ENCODE data around the gene PROC.

The PROC gene

DNA sequence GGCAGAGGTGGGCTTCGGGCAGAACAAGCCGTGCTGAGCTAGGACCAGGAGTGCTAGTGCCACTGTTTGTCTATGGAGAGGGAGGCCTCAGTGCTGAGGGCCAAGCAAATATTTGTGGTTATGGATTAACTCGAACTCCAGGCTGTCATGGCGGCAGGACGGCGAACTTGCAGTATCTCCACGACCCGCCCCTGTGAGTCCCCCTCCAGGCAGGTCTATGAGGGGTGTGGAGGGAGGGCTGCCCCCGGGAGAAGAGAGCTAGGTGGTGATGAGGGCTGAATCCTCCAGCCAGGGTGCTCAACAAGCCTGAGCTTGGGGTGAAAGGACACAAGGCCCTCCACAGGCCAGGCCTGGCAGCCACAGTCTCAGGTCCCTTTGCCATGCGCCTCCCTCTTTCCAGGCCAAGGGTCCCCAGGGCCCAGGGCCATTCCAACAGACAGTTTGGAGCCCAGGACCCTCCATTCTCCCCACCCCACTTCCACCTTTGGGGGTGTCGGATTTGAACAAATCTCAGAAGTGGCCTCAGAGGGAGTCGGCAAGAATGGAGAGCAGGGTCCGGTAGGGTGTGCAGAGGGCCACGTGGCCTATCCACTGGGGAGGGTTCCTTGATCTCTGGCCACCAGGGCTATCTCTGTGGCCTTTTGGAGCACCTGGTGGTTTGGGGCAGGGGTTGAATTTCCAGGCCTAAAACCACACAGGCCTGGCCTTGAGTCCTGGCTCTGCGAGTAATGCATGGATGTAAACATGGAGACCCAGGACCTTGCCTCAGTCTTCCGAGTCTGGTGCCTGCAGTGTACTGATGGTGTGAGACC lies at the start of gene PROC:
Gene PROC (plus strand): TSS at position 128 of the 812 bp plus-strand sequence. CDS start 1,516 bp downstream, outside the sequence.
- DNase-seq: no peak

DNA sequence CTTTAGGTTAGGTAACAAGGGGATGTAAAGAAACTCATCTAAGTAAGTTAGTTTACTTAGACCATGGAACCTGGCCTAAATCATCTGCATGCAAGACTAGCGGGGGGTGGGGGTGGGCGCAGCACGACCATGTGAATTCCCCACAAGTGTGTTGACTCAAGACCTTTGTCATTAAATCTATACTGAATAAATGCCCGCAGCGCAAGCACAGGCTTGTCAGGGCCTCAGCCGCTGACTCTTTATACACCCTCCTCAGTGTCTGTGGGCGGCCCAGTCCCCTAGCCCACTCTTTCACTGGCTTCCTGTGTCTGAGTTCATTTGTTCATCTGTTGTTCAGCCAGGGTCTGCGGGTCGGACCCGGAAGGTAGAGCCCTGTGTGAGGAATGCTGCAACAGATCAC lies 48.2 kb upstream of the PROC start:
- no peak for DNase-seq

DNA sequence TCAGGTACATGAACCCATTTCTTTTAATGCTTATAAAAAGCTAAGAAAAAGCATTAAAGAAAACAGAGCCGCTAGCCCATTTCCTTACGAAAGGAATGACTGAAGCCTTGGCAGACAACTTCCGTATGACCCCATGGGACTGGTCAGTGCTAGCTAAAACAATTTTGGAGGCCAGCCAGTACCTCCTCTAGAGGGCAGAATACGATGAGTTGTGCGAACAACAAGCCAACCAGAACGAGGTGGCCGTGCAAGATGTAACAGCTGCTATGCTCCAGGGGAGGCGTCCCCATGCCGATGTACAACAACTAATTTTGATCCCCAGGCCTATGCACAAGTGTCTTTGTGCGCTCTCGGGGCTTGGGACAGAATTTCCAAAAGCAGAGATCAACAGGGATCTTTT lies 47.2 kb upstream of the PROC start:
- DNase-seq: no peak

DNA sequence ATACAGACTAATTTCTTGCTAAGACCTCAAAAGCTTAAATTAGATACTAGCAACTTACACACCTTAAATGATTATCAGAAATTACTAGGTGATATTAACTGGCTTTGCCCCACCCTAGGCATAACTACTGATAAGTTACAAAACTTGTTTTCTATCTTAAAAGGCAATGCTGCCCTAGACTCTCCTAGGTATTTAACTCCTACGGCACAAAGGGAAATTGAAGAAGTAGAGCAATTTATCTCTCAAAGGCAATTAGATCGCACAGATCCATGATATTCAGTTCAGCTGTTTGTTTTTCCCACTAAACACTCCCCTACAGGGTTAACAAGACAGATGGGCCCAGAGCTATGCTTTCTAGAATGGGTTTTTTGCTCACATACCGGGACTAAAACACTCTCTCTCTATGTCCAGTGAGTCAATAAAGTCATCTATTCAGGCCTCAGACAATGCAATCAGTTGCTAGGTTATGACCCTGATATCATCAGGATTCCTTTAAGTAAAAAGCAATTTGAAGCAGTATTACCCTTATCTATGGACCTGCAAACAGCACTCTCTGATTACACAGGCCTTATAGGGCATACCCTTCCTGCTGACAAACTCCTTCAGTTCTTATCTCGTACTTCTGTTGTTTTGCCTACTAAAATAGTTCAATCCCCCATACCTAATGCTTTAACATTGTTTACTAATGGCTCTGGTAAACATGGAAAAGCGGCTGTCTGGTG lies 44.7 kb upstream of the PROC start:
- no peak for DNase-seq

DNA sequence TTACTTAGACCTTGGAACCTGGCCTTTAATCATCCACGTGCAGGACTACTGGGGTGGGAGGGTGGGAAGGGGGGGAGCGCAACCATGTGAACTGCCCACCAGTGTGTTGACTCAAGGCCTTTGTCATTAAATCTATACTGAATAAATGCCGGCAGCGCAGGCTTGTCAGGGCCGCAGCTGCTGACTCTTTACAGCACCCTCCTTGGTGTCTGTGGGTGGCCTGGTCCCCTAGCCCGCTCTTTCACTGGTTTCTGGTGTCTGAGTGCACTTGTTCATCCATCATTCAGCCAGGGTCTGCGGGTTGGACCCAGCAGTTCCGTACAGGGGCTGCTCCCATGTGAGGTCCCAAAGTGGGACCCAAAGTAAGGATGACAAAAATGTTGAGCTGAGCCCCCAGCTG lies 42.0 kb upstream of the PROC start:
- DNase-seq: no peak

DNA sequence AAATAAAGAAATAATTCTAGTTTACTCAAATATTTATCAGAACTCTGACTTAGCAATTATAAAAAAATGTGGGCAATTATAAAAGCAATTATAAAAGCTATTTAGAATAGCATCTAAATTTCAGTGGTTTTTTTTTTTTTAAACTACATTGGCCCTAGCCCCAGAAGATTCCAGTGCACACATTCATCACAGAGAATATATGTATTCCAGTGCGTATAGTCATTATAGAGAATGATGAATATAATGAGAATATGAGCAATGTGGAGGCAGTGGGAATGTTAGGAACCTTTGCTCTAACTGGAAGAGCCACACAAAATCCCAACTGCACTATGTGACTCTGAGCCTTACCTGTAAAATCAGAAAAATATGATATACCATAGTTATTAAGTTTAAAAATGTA lies 41.0 kb upstream of the PROC start:
- no peak for DNase-seq

DNA sequence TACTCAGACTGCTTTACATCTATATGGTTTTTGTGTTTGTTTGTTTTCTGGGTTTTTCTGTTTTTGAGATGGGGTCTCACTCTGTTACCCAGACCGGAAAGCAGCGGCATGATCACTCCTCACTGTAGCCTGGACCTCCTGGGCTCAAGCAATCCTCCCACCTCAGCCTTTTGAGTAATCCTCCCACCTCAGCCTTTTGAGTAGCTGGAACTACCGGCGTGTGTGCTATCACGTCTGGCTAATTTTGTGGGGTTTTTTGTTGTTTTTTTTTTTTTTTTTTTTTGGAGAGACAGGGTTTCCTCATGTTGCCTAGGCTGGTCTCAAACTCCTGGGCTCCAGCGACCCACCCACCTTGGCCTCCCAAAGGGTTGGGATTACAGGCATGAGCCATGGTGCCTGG lies 39.5 kb upstream of the PROC start:
- DNase-seq: no peak

DNA sequence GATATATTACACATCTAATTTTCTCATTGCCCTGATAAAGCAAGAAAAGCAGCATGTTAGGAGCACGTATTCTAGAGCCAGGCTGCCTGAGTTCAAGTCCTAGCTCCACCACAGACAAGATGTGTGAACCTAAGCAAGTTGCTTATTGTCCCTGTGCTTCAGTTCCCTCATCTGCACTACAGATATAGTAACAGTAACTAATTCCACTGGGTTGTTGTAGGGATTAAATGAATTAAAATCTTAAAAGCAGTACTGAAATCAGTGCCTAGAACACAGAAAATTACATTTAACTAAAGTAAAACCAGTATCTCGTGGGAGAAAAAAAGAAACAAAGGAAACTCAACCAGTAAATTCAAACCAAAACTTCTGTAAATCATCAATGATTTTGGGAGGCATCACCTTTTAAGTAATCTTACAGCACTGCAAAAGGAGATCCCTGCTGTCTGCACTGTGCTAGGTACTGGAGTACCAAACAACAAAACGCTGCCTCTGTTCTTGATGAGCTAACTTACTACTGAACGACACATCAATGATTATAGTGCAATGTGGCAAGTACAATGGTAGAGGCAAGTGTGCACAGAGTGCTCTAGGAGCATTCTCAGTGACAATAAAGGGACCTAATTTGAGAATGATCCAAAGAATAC lies 38.4 kb upstream of the PROC start:
- no peak for DNase-seq

DNA sequence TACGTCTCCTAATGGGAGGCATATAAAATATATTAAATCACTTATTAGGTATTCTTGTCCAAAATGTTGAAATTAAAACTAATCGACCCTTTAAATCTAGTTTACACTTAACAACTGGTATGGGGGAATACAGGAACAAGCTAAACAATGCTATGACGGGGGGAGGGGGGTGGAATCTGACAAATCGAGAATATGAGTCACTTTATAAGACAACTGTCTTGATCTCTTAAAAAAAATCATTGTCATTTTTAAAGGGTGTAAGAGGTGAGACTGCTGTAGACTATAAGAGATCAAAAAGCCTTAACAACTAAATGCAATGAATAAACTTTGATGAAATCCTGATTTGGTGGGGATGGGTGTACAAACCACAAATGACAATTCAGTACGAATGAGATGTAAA lies 36.5 kb upstream of the PROC start:
- no peak for DNase-seq

DNA sequence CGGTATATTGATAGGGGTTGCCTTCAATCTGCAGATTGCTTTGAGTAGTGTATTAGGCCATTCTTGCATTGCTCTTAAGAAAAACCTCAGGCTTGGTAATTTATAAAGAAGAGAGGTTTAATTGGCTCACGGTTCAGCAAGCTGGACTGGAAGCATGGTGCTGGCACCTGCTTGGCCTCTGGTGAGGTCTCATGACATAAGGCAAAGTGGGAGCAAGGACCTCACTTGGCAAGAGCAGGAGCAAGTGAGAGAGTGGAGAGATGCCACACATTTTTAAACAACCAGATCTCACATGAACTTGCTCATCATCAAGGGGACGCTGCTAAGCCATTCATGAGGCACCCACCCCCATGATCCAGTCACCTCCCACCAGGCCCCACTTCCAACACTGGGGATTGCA lies 35.4 kb upstream of the PROC start:
- DNase-seq: no peak

DNA sequence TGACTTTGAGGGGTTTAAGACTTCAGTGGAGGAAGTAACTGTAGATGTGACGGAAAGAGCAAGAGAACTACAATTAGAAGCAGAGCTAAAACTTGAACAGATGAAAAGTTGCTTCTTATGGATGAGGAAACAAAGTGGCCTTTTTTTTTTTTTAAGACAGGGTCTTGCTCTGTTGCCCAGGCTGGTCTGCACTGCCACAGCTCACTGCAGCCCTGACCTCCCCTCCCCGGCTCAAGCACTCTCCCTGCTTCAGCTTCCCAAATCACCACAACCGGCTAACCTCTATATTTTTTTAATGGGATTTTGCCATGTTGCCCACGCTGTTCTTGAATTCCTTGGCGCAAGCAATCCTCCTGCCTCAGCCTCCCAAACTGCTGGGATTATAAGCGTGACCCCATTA lies 33.7 kb upstream of the PROC start:
- no peak for DNase-seq

DNA sequence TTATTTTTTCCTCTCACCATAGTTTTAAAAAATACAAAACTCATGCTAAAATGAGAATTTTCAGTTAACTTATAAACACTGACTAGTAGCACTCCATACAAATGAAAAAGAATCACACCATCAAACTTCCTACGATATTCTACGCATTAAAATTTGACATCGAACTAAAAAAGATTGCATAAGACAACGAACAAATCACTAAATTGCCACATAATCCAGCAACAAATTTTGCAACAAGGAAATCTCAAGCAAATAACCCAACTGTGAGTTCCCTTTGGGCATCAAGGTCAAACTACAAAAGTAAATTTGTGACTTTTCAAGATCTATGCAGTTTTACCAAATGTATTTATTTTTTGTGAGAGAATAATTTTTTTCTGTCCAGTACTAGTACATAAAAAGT lies 32.0 kb upstream of the PROC start:
- peak; percentile 43 for DNase-seq

DNA sequence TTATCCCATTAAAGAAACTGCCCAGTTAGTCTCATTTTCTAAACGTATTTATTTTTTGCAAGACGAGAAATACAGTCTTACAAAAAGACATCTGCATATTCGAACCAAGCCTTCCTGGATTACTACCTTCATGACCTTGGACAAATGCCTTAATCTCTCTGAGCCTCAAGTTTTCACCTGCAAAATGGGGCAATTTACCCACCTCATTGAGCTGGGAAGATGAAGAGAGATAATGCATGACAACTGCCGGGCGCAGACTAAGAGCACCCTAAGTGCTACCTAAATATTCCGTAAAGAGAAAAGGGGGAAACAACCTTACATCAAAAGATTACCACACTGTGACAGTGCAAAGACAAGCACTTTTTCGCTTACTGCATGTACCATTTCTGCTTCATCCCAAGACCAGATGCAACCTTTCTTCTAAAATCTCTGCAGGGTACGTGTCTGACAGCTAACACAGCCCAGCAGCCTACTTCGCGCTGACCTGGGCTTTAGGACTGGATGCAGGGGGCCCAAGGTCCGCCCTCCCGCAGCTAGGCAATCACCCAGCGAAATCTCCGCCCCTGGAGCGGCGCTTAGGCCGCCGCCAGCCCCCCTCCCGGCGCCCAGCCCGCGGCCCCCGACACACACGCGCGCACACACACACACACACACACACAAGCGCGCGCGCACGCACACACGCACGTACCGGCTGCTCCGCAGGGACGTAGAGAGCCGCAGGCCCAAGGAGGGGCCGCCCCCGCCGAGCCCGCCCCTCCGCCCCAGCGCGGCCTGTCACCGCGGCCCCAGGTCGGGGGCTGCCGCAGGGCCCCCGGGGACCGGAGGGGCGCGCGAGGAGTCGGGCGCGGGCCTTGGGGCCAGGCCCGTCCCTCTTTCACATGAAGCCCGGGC lies 31.2 kb upstream of the PROC start:
- DNase-seq: peak; percentile 57

DNA sequence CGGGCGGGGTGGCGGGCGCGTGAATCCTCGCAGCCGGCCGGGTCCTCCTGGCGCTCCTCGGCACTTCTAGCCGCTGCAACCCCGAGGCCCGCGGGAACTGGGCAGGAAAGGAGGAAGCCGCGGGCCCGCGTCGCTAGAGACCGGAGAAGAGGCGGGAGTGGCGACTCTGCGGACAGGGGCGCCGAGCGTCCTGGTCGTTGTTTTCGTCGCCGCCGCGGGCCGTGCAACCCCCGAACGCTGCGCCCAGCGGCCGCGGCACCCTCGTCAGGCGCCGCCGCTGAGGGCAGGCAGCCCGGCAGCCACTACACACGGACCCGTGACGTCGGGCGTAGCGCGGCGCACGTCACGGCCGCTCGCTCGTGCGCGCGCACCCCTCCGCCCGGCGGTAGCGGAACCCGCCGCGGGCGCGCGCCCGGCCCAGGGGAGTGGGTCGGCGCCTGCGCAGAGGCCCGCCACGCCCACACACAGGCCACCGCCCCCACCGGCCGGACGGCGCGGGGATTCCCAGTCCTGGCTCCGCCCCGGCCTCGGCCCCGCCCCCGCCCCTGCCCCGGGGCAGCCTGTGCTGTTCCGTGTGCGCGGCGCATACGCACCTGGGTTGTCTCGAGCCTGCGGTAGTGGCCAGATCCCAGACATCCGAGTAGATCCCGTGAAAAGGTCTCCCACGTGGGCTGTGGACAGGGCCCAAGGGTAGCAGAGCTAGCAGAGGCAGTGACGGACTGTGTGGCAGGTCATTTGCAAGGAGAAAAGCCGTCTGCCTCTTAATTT lies 30.4 kb upstream of the PROC start, which contains the start of gene MAP3K2:
Gene MAP3K2 (minus strand): TSS at position 321 of the 768 bp plus-strand sequence. CDS start 44,846 bp downstream, outside the sequence.
- peak; percentile 69 for DNase-seq

DNA sequence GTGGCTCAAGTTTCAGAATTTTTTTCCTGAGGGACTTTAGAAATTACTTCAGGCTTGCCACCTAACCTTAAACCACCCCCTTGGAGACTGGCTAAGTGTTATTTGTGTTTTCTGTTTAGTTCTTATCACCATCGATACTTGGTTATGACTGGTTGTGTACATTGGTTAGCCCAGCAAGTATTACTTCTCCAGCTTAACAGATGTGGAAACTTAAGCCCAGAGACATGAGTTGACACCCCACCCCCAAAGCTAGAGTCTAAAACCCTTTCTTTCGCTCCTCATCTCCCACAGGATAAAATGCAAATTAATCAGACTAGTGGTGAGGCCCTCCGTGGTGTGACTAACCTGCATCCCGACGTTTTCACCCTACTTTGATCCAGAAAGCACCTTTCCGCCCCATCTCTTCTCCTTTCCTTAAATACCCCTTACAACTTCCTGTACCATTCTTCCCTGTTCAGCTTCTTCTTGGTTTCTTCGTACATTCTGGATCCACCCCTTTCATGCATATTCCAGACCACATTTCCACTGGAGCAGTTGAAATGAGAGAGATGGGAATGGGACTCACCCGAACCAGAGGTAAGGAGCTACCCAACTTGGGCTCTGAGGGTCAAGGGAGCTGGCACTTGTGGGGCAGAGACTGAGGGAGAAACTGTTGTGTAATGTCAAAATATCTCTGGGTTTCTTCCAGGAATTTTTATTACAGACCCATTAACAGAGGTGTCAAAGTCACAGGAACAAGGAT lies 29.6 kb upstream of the PROC start:
- no peak for DNase-seq

DNA sequence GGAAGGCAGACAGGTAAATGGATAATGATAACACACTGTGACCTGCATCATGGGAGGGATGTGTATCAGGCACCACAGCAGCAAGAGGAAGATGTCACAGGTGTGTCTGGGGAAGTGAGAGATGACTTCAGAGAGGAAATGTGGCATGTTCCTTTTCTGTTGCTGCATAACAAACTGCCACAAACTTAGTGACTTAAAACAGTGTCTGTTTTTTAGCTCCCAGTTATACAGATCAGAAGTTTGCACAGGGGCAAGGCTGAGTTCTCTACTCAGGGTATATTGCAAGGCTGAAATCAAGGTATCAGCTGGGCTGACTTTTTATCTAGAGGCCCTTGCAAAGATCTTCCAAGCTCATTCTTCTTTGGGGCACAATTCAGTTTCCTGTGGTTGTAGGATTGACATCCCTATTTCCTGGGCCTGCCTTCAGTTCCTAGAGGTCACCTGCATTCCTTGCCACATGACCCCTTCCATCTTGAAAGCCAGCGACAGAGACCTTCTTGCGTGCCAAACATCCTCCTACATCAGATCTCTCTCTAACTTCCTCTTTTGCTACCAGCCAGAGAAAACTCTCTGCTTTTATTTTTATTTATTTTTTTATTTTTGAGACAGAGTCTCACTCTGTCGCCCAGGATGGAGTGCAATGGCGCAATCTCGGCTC lies 28.3 kb upstream of the PROC start:
- DNase-seq: peak; percentile 31

DNA sequence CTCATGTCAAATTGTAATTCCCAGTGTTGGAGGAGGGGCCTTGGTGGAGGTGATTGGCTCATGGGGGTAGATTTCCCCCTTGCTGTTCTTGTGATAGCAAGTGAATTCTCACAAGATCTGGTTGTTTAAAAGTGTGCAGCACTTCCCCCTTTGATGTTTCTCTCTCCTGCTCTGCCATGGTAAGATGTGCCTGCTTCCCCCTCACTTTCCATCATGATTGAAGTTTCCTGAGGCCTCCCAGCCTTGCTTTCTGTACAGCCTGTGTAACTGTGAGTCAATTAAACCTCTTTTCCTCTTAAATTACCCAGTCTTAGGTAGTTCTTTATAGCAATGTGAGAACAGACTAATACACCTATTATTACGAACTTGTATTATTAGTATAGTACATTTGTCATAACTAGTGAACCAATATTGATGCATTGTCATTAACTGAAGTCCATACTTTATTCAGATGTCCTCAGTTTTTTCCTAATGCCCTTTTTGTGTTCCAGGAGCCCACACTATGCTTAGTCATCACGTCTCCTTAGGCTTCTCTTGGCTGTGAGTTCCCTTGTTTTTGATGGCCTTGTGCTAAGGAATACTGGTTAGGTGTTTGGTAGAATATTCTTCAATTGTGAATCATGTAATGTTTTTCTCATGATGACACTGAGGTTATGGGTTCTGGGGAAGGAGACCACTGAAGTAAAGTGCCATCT lies 25.9 kb upstream of the PROC start:
- DNase-seq: no peak

DNA sequence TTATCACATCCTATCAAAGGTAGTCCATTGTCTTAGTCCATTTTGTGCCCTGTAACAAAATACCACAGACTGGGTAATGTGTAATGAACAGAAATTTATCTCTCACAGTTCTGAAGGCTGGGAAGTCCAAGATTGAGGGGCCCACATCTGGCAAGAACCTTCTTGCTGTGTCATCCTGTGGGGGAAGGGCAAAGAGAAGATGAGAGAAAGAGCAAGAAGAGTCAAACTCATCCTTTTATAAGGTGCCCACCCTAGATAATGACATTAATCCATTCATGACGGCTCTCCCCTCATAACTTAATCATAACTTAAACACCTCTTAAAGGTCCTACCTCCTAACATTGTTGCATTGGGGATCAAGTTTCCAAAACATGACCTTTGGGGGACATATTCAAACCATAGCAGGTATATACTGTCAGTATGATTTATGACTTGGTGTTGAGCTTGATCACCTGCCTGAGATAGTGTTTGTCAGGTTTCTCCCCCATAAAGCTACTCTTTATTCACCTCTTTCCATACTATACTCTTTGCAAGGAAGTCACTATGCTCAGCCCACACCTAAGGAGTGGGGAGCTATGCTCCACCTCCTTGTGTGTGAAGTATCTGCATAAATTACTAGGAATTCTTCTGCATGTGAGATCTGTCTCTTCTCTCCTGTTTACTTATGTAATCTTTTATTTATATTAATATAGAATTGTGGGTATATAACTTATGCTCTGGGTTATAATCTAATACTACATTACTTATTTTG lies 25.2 kb upstream of the PROC start:
- no peak for DNase-seq

DNA sequence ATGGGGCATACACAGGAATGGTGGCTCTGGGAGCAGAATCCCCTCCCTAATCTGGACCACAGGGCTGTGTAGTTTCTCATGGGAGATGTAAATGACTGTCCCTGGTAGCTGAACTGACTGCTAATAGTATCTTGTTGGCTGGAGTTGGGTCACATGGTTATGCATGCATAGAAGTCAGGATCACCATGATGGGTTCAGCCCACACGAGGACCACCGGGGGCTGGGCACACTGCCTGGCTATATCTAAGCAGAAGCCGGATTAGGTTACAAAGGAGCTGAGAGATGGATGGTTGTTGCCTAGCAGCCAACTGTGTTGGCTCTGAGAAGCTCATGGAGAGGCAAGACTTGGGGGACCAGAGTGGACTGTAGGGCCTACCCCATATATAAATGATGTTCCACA lies 23.7 kb upstream of the PROC start:
- DNase-seq: no peak
